HT-29 (cell line): ENCODE data around the gene DCAF4. TPM values are rescaled to one million over a fixed set of nuclear protein-coding genes. Genes with fewer than 3 reads are reported as not detected.
"Not testable (repeated sequence)": the region's sequence is repeated elsewhere in the genome, so short reads cannot be mapped to it uniquely, and the experiment has no call there.

ENCODE experiments used
- DNase-seq: peaks from one replicate; pipeline ENCODE4 v3.0.0-alpha.2; 2015; ENCODE audit warnings: low spot score
- total RNA-seq: library from RNA; depleted of rRNA; stranded (reverse); fragments of >200 nt; shearing (Covaris generic); gene quantifications from 2 replicates; pipeline ENCODE4 v1.2.3, GENCODE V29; 2014

The DCAF4 gene
- total RNA-seq, 1 experiment from 2014 or later, result 18.0 TPM

DNA sequence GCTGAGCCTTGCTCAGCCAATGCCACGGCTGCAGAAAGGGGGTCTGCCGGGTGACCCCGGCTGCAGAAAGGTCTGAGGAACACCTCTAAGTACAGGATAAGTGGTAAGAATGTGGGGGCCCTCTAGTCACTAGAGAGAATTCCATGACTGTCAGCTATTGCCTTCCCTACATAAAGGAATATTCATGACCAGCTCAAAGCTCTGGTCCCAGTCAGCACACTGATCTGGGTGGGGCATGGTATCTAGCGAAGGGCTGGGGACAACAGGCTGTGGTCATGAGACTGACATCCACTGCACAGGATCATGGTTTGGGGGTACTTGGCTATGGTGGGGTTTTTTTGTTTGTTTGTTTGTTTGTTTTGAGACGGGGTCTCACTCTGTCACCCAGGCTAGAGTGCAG is 42.1 kb downstream of the DCAF4 start:
- no peak for DNase-seq

DNA sequence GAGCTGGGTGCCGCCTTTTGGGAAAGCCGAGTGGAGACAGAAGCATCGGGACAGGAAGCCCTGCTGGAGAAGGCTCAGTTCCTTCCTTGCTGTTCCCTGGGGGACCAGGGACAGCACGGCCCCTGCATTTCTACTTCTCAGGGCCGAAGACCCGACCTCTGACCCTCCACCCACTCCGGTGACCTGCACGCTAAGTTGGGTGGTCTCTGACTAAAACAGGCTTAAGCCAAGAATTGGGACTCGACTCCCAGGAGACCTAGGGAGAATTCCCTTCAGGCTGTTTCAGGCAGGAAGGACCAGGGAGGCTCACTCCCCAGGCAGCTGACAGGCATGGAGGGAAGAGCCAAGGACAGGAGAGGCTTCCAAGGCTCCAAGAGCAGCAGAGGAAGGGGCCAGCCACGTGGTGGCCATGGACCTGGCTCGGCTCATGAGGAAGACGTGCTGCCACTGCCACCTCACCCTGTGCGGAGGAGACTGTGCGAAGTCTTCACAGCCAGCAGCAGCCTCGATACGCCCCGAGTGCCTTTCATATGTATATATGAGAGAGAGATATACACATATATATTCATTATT is 43.9 kb downstream of the DCAF4 start:
- DNase-seq, result no peak

DNA sequence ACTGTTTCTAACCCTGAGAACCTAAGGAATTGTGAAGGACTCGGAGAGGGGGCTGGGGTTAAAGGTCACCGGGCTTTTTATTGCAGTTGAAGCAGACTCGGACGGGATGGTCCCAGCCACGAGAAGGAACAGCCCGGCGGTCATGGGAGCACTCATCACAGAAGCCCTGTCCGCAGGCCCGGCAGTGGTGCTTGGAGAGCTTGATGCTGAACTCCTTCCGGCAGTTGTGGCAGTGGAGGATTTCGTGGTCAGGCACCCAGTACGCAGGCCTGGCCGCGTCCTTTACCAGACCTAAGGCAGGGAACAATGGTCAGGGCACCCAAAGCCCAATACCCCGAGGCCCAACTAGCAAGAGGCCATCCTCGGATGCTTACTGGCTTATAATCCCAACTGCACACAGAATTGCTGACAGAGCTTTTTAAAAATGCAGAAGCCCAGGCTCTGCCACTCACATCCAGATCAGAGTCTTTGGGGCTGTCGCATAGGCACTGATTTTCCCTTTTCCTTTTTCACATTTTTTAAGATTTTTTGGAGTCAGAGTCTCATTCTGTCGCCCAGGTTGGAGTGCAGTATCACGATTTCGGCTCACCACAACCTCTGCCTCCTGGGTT is 44.7 kb downstream of the DCAF4 start:
- no peak for DNase-seq

DNA sequence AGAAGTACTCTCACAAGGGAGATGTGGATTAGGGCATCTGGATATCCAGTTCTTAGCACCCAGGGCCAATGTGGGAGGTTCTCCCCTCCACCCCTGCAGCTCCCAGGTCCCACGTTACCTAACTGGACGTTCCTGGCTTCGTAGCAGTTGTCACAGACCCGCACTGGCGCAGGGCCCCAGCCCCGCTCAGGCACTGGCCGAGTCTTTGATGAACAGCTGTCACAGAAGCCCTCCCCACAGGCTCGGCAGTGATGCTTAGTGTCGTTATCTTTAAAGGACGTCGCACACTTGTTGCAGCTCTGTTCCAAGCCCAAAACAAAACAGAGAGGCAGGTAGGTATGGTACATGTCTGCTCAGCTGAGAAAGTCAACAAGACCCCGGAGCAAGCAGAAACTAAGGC is 48.4 kb downstream of the DCAF4 start:
- DNase-seq, result no peak

DNA sequence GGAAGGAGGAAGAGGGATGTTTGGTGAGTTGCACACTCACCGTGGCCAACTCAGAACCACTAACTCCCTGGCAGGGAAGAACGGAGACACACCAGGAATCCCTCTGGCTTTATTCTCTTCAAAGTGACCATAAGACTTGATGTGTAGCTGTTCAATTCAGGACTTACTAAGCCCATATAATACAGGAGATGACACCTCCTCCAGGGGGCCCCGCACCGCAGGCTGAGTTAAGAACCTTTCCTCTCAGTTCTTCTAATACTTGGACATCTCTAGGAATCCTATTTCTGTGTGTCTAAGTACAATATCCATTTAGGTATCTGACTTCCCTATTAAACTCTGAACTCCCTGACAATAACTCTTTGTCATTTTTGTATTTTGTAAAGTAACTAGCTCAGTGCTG is 49.5 kb downstream of the DCAF4 start:
- peak; percentile 6 for DNase-seq

DNA sequence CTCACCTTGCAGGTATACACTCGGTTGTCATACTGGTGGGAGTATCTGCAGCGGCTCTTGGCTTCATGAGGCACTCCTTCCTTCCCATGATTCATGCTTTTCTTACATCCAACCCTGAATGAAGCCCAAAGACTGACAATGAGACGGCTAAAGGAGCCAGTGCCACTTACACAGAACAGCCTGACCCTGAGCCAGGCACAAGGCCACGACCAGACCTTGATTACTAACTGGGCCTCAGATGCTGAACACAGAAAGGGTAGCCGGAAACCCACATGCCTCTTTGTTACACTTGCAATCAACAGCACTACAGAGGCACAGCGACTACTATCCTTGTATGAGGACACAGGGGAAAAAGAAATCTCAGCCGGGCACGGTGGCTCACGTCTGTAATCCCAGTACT is 52.6 kb downstream of the DCAF4 start:
- DNase-seq, result no peak

DNA sequence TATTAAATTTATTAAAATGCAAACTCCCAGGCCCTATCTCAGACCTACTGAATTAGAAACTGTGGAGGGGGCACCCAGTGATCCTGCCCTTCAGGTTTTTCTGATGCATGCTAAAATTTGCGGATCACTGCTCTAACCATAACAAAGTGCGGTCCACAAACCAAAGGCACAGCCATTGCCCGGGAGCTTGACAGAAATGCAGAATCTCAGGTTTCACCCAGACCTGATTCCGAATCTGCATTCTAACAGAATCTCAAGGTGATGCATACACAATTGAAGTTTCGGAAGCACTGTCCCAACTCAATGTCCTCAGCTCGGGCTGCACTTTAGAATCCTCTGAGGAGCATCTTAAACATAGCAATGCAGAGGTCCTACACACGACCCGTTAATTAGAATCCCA is 54.6 kb downstream of the DCAF4 start:
- no peak for DNase-seq

DNA sequence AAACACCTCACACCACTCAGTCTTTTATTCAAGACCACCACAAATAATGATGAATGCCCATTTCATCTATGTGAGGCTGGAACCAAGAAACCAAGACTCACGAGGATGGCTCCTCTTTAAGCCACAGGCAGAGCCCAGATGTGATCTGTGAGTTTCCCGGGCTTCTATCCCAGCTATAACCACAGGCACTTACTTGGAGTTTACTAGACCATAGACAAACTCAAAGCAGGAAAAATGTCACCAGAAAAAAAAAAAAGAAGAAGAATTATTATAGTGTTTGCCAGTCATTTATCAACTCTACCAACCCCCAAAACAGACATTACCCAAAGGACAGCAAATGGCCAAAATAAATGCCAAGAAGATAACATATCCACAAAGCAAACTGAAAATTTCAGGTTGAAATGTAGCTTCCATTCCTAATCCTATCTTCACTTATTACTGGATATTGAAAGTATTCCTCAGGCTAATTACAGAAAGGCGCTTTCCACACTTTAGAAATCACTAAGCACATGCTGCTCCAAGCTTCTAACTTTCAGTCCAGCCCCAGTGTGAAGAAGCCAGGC is 56.0 kb downstream of the DCAF4 start:
- no peak for DNase-seq

DNA sequence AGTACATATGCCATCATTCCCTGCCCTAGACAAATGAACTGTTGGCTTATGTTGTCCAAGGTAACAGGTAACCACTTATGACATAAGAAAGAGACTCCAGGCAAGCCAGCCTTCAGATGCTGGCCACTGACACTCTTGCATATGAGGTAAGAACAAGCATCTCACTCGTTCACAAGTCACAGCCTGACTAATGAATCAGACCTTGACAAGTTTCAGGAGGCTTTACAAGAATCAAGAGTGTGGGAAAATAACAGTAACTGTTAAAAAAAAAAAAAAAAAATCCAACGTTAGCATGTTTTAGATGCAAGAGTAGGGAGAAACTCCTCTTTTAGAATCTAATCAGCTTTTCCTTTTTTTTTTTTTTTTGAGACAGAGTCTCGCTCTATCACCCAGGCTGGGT is 60.0 kb downstream of the DCAF4 start:
- no peak for DNase-seq

DNA sequence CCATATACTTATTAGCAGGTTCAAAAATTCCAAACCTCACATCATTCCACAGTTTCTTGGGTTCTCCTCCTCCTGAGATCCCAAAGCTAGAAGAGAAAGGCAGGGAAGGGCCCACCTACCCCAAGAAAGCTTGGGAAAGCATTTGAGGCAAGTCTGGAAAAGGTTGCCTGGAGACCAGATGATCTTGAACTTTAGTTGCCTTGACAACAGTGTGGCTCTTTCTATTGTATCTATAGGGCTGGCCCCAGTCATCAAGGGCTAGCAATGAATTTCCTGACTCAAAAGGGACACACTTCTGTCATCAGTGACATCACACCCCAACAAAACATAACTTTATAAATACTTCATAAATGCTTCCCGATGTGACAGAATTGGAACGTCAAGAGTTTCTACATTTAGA is 60.6 kb downstream of the DCAF4 start:
- no peak for DNase-seq

DNA sequence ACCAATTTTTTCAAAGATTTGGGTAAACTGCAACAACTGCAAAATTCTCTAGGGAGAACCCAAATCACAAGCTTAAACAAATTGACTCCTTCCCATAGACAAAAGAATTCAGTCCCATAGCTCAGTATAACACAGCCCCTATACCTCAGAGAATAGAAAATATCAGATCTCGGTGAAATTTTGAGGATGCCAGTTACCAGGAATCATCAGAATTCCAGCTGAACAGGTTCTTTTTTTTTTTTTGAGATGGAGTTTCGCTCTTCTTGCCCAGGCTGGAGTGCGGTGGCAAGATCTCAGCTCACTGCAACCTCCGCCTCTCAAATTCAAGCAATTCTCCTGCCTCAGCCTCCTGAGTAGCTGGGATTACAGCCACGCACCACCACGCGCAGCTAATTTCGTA is 63.9 kb downstream of the DCAF4 start:
- no peak for DNase-seq

DNA sequence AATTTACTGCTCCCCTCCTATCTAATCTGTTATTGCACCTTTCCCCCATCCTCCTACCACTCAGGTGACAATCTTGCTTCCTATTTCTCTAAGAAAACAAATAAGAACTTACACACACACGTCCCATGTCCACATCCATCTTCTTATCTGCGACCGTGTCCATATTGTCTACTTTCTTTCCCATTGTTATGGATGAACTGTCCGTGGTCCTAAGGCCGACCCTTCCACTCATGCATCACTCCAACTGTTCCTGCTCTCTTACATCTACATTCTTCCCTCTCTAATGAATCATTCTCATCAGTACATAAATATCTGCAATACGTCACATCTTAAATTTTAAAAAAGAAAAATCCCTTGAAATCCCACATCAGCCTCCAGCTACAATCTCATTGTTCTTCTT is 70.7 kb downstream of the DCAF4 start:
- no peak for DNase-seq

DNA sequence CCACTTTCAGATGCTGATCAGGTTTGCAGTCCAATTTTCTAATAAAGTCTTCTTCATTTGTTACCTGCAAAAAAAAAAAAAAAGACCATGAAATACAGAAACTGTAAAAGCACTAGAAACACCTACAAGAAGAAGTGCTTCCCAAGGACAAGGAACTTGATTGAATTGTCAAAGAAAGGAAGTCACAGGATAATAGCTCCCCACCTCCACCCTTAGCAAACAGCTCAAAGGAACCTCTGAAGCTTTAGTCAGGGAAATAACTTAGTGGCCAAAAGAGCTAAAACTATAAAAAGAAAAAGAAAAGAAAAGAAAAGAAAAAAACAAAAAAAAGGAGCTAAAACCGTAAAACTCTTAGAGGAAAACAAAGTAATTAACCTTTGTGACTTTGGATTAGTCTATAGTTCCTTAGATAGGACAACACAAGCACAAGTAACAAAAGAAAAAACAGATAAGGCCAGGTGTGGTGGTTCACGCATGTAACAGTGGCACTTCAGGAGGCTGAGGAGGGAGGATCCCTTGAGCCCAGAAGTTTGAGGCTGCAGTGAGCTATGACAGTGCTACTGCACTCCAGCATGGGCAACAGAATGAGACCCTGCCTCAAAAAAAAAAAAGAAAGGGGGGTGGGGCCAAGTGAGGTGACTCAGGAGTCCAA is 72.1 kb downstream of the DCAF4 start:
- no peak for DNase-seq

DNA sequence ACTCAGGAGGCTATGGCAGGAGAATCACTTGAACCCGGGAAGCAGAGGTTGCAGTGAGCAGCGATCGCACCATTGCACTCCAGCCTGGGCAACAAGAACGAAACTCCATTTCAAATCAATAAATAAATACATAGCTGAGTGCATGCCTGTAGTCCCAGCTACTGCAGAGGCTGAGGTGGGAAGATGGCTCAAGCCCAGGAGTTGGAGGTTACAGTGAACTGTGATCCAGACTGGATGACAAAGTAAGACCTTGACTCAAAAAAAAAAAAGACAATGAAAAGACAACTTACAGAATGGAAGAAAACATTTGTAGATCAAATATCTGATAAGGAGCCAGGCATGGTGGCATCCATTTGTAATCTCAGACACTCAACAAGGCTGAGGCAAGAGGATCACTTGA is 73.1 kb downstream of the DCAF4 start:
- DNase-seq, result no peak

DNA sequence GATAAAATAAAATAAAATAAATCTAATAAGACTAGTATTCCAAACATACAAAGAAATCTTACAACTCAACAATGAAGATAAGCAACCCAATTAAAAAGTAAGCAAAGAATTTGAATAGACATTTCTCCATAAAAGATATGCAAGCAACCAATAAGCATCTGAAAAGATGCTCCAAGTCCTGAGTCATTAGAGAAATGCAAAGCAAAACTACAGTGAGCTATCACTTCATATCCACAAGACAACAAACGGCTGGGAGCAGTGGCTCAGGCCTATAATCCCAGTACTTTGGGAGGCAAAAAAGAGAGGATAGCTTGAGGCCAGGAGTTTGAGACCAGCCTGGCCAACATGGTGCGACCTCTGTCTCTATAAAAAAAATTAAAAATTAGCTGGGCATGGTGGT is 73.8 kb downstream of the DCAF4 start:
- no peak for DNase-seq

DNA sequence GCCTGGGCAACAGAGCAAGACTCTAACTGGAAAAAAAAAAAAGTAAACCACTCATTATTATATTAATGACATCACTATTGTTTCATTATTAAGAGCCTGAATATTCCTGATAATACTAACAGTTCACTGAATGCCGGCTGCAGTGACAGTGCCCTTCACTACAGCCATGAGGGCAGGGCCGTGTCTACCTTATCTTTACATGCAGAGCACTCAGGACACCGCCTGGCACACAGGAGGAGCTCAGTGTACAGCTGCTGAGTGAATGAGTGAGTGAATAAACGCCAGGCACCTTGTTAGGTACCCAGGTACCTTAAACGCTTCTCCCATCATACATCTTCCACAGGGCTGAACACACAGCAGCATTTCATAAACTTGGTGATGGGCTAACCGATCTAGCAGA is 77.4 kb downstream of the DCAF4 start:
- DNase-seq, result no peak

DNA sequence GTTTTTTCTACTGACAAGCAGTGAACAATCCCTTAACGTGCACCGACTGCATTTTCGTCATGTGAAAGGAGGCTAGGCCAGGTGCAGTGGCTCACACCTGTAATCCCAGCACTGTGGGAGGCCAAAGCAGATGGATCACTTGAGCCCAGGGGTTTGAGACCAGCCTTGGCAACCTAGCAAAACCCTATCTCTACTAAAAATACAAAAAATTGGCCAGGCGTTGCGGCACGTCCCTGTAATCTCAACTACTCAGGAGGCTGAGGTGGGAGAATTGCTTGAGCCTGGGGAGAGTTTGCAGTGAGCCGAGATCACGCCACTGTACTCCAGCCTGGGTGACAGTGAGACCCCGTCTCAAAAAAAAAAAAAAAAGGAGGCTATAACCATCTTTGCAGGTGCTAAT is 78.4 kb downstream of the DCAF4 start:
- DNase-seq, result not testable (repeated sequence)

DNA sequence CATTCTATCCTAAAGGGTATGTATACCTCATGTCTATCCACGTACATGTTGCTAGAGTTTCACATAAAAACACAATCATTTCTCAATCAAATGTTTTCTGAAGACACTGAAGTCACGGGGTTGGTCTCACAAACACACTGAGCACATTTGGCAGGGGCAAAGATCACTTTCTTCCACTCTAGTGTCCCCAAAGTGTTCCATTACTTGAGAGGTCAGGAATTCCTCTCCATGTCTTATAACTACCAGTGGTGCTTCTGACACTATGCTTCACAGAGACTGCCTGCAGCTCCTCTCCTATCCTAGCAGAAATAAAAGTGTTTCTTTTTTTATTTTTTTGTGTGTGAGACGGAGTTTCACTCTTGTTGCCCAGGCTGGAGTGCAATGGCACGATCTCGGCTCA is 81.6 kb downstream of the DCAF4 start:
- no peak for DNase-seq

DNA sequence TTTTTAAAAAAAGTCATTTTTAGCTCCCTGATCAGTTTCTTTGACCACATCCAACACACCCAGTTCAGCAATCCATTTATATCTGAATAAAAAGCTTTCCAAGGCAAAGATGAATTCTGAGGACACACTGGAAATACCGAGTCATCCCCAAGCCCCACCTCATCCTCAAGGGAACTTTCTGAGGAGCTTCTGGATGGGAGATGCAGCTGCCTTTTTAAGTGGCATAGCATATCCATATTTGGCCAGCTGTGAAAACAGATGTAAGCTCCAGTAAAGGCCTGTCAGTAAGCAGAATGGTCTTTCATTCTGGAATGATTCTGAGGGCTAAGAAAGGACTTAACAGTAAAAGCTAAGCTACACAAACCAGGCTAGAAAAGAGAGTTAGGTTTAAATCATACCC is 82.2 kb downstream of the DCAF4 start:
- DNase-seq, result no peak
